Epithelial cell of esophagus (primary cell): Measurements from ENCODE around the gene CTAG2.
"Not testable (repeated sequence)": the region's sequence is repeated elsewhere in the genome, so short reads cannot be mapped to it uniquely, and the experiment has no call there.

Source experiments
- DNase-seq: peaks from one replicate; pipeline ENCODE4 v3.0.0; 2010; ENCODE audit warnings: low read depth
- H3K4me3 ChIP-seq: 2 replicates; pipeline ENCODE4 v1.5.1; 2011; ENCODE audit warnings: mild to moderate bottlenecking, low read length, control low read depth
- TF ChIP-seq, protein P1 (sequence below): IDR thresholded peaks from 2 replicates; pipeline ENCODE4 v1.5.1; 2011; ENCODE audit warnings: low read depth, mild to moderate bottlenecking, low read length, control low read depth, inconsistent platforms; ENCODE audit not compliant: insufficient read depth; ENCODE audit errors: missing control alignments

CTAG2 gene

GRCh38 chrX:154653413-154653812, at the start of gene CTAG2:
CTAG2 (minus strand) TSS chrX:154653579; CDS start chrX:154653515, 64 bp downstream.
- DNase-seq, H3K4me3 ChIP-seq: not testable (repeated sequence)

- TF ChIP-seq, protein P1, sequence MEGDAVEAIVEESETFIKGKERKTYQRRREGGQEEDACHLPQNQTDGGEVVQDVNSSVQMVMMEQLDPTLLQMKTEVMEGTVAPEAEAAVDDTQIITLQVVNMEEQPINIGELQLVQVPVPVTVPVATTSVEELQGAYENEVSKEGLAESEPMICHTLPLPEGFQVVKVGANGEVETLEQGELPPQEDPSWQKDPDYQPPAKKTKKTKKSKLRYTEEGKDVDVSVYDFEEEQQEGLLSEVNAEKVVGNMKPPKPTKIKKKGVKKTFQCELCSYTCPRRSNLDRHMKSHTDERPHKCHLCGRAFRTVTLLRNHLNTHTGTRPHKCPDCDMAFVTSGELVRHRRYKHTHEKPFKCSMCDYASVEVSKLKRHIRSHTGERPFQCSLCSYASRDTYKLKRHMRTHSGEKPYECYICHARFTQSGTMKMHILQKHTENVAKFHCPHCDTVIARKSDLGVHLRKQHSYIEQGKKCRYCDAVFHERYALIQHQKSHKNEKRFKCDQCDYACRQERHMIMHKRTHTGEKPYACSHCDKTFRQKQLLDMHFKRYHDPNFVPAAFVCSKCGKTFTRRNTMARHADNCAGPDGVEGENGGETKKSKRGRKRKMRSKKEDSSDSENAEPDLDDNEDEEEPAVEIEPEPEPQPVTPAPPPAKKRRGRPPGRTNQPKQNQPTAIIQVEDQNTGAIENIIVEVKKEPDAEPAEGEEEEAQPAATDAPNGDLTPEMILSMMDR, result no peak
- no peak overlapping the region for H3K4me3 ChIP-seq
- DNase-seq, result no peak
These were observed 45.4 kb upstream of the CTAG2 start for GRCh38 chrX:154698630-154699248.

DNA sequence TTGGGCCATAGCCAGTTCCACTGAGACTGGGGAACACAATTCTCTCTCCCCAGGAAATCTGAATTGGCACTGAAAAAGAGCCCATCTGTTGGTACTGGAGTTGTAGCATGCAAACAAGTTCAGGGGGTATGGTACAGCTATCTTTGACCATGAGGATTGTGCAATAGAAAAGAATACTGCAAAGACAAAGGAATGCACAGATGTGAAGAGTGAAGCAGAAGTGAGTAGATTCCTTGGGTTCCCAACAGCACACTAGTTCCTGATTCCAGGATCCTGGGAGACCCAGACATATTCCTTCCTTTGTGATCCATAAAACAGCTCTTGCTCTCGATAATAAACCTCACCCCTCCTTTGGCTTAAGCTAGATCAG, 43.3 kb upstream of the CTAG2 start:
- H3K4me3 ChIP-seq, result no peak overlapping the region
- TF ChIP-seq, protein P1, result no peak
- DNase-seq, result no peak

- peak; percentile 70 for DNase-seq
- TF ChIP-seq, protein P1, result no peak
These were observed 42.7 kb upstream of the CTAG2 start for GRCh38 chrX:154695911-154696675.

DNA sequence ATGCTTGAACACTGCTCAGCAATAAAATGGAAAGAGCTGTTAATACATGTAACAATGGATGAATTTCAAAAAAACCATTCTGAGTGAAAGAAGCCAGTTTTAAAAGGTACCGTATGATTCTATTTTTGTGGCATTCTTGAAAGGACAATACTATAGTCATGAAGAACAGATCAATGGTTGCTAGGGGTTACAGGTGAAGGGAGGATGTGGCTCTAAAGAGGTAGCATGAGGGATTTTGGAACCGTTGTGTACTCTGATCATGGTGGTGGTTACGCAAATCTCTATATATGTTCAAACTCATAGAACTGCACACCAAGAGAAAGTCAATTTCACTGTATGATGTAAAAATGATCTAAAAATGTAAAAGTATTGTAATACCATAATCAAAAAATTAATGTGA, 40.0 kb upstream of the CTAG2 start:
- no peak overlapping the region for H3K4me3 ChIP-seq
- TF ChIP-seq, protein P1, result no peak

More at GRCh38 chrX:154695911-154696675, 42.7 kb upstream of the CTAG2 start:
- no peak overlapping the region for H3K4me3 ChIP-seq

GRCh38 chrX:154690438-154690837, 37.1 kb upstream of the CTAG2 start:
- DNase-seq, H3K4me3 ChIP-seq: not testable (repeated sequence)

More for the DNA sequence above, 40.0 kb upstream of the CTAG2 start:
- DNase-seq, result no peak

GRCh38 chrX:154672084-154672483, 18.7 kb upstream of the CTAG2 start:
- not testable (repeated sequence) for H3K4me3 ChIP-seq, DNase-seq

- DNase-seq, H3K4me3 ChIP-seq: not testable (repeated sequence)
These were observed 17.5 kb upstream of the CTAG2 start for GRCh38 chrX:154670848-154671247.

GRCh38 chrX:154661899-154662298, 8.5 kb upstream of the CTAG2 start:
- TF ChIP-seq, protein P1, result no peak
- DNase-seq, result no peak
- H3K4me3 ChIP-seq, result no peak overlapping the region
